ENCODE data around the gene ISCA2.

ISCA2 gene

DNA sequence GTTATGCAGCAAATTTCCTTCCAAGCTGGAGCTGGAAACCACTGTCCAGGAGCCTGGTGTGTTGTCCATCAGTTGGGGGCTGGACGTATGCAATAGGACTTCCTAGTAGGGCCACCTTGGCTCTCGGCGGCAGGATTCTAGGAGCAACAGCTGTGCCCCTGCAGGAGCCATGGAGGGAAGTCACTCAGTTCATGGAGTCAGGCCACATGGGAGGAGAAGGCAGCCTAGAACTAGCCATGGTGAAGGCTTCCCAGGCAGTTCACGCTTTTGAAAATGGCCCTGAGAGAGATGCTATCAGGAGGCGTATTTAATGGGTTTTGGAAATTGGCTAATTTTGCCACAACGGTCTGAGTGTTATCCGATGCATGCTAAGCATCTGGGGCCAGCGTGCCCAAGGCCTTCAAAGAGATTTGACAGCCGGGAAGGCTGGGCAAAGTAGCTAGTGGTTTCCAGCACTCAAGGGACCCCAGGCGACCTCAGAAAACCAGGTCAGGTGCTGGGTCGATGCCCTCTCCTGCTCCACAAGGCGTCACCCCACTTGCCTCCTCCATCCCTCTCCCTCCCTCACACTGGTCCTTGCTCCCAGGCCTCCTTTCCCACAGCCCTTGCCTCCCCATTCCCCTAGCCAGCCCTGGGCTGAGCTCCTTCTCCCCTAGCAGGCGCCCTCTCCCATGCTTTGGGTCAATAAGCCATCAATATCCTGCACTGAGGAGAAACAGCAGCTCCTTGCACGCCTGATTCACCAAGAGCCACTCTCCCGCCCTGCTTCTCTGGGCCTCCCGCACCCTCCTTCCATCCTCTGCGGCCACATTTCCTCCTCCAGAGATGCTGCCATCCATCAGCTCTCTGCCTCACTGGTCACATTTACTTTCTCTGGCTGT lies 36.6 kb upstream of the ISCA2 start:
- H3K79me2 ChIP-seq (ENCODE audit: insufficient read depth, low read length) = no peaks in the 10 kb centered on the region
- H3K4me1 ChIP-seq (ENCODE audit: insufficient read depth, low read length) = no peaks in the 10 kb centered on the region
- H4K20me1 ChIP-seq (ENCODE audit: insufficient read depth, low read length) = no peaks in the 10 kb centered on the region
- peaks cover 5% of the 10 kb centered on the region for H3K27me3 ChIP-seq (ENCODE audit: insufficient read depth, low read length, poor library complexity)
- H3K9me3 ChIP-seq (ENCODE audit: insufficient read depth, low read length, severe bottlenecking) = no peaks in the 10 kb centered on the region
- DNase-seq (no peak), ATAC-seq (ENCODE audit: insufficient read depth, low read depth) (no peak)
- H3K9ac ChIP-seq (ENCODE audit: low read depth, low read length) = no peak overlapping the region
- no peak overlapping the region for H3K27ac ChIP-seq (ENCODE audit: low read length)
- no peak for TF ChIP-seq EZH2 (IDR thresholded peaks at IDR 0.05; ENCODE audit: borderline replicate concordance, low read depth, low read length, severe bottlenecking)
- TF ChIP-seq CTCF (IDR thresholded peaks at IDR 0.05; ENCODE audit: borderline replicate concordance, extremely low read depth, low read length, poor library complexity, severe bottlenecking) = no peak
- no peaks in the 10 kb centered on the region for H3K36me3 ChIP-seq (ENCODE audit: insufficient read depth, low read length)
- H3K4me2 ChIP-seq (ENCODE audit: insufficient read depth, low read length) = no peak overlapping the region
- no peak overlapping the region for H2AFZ ChIP-seq (ENCODE audit: low read depth, low read length)
- no peak overlapping the region for H3K4me3 ChIP-seq (ENCODE audit: low read depth in 1 of 2, low read length in 2 of 2)

GRCh38 chr14:74457565-74457895 lies 36.0 kb upstream of the ISCA2 start:
- Histone ChIP-seq H3K4me1 (ENCODE audit: insufficient read depth, low read length) (no peaks in the 10 kb centered on the region), H2AFZ (ENCODE audit: low read depth, low read length) (no peak overlapping the region), H3K9ac (ENCODE audit: low read depth, low read length) (no peak overlapping the region), H3K27me3 (ENCODE audit: insufficient read depth, low read length, poor library complexity) (peaks cover 5% of the 10 kb centered on the region), H3K4me2 (ENCODE audit: insufficient read depth, low read length) (no peak overlapping the region), H3K9me3 (ENCODE audit: insufficient read depth, low read length, severe bottlenecking) (no peaks in the 10 kb centered on the region), H4K20me1 (ENCODE audit: insufficient read depth, low read length) (no peaks in the 10 kb centered on the region), H3K79me2 (ENCODE audit: insufficient read depth, low read length) (no peaks in the 10 kb centered on the region), H3K36me3 (ENCODE audit: insufficient read depth, low read length) (no peaks in the 10 kb centered on the region), H3K27ac (ENCODE audit: low read length) (no peak overlapping the region), H3K4me3 (ENCODE audit: low read depth in 1 of 2, low read length in 2 of 2) (no peak overlapping the region)
- ATAC-seq (ENCODE audit: insufficient read depth, low read depth) = no peak
- TF ChIP-seq CTCF (IDR thresholded peaks at IDR 0.05; ENCODE audit: borderline replicate concordance, extremely low read depth, low read length, poor library complexity, severe bottlenecking) = no peak
- TF ChIP-seq EZH2 (IDR thresholded peaks at IDR 0.05; ENCODE audit: borderline replicate concordance, low read depth, low read length, severe bottlenecking) = no peak
- no peak for DNase-seq

DNA sequence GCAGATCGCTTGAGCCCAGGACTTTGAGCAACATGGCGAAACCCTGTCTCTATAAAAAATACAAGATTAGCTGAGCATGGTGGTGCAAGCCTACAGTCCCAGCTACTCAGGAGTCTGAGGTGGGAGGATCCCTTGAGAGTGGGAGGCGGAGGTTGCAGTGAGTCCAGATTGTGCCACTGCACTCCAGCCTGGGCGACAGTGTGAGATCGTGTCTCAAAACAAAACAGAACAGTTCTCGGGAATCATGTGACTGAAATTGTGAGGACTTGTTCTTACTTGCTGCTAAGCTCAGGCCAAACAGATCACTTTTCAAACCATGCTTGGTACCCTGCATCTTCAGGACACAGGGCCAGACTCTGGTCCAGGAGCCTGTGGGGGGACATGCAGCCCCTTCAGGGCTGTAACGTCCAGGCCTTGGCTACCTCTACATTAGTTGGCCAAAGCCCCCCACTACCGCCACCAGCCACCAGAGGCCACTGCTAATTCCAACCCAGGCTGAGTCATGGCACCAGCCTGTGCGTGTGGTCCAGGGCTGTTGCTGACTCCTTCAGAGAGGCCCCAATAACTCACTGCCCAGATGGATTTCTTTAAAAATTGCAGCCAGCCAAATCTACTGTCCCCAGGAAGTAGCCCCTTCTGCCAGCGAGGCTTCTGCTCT lies 34.1 kb upstream of the ISCA2 start:
- H3K27me3 ChIP-seq (ENCODE audit: insufficient read depth, low read length, poor library complexity) = peaks cover 8% of the 10 kb centered on the region
- no peaks in the 10 kb centered on the region for H3K9me3 ChIP-seq (ENCODE audit: insufficient read depth, low read length, severe bottlenecking)
- H3K4me2 ChIP-seq (ENCODE audit: insufficient read depth, low read length) = no peak overlapping the region
- no peak overlapping the region for H3K4me3 ChIP-seq (ENCODE audit: low read depth in 1 of 2, low read length in 2 of 2)
- ATAC-seq (ENCODE audit: insufficient read depth, low read depth) (peak; percentile 69; the same call in 2 of the 3 replicates), DNase-seq (peak; percentile 12)
- no peaks in the 10 kb centered on the region for H3K4me1 ChIP-seq (ENCODE audit: insufficient read depth, low read length)
- H3K9ac ChIP-seq (ENCODE audit: low read depth, low read length) = no peak overlapping the region
- no peak overlapping the region for H3K27ac ChIP-seq (ENCODE audit: low read length)
- H4K20me1 ChIP-seq (ENCODE audit: insufficient read depth, low read length) = no peaks in the 10 kb centered on the region
- TF ChIP-seq CTCF (IDR thresholded peaks at IDR 0.05; ENCODE audit: borderline replicate concordance, extremely low read depth, low read length, poor library complexity, severe bottlenecking) (peak; percentile 64), EZH2 (IDR thresholded peaks at IDR 0.05; ENCODE audit: borderline replicate concordance, low read depth, low read length, severe bottlenecking) (no peak)
- H3K36me3 ChIP-seq (ENCODE audit: insufficient read depth, low read length) = no peaks in the 10 kb centered on the region
- no peak overlapping the region for H2AFZ ChIP-seq (ENCODE audit: low read depth, low read length)
- H3K79me2 ChIP-seq (ENCODE audit: insufficient read depth, low read length) = no peaks in the 10 kb centered on the region
